ENCODE measurements around the gene CTNS.

Gene CTNS

GRCh38 chr17:3668279-3669084 lies 31.9 kb downstream of the CTNS start, which contains the start of the genes EMC6 and TAX1BP3:
TSS of gene EMC6 (plus strand) at chr17:3668812. CDS start at chr17:3669147, 335 bp downstream.
TSS of gene TAX1BP3 (minus strand) at chr17:3668578. CDS start at chr17:3668526, 52 bp downstream.
- no peak for TF ChIP-seq CTCF (IDR thresholded peaks at IDR 0.05; ENCODE audit: extremely low read depth, insufficient read depth, missing control alignments)
- in situ Hi-C loops (cut with MboI; ENCODE audit: low pct_unique_long_range_greater_than_20kb, low sequenced_read_pairs, unreplicated experiment), result loop anchor here (25.0 kb wide), 1 partner anchor 631 kb away; no protein-coding TSS in a partner anchor
- peak; percentile 100 for DNase-seq (ENCODE audit: low spot score)

- no peak for DNase-seq (ENCODE audit: low spot score)
- in situ Hi-C loops (cut with MboI; ENCODE audit: low pct_unique_long_range_greater_than_20kb, low sequenced_read_pairs, unreplicated experiment), result loop anchor here (25.0 kb wide), 1 partner anchor 632 kb away; no protein-coding TSS in a partner anchor
- TF ChIP-seq CTCF (IDR thresholded peaks at IDR 0.05; ENCODE audit: extremely low read depth, insufficient read depth, missing control alignments), result no peak
Measured at GRCh38 chr17:3669085-3669347, 32.5 kb downstream of the CTNS start.

- in situ Hi-C loops (cut with MboI; ENCODE audit: low pct_unique_long_range_greater_than_20kb, low sequenced_read_pairs, unreplicated experiment), result loop anchor here (25.0 kb wide), 1 partner anchor 632 kb away; no protein-coding TSS in a partner anchor
- TF ChIP-seq CTCF (IDR thresholded peaks at IDR 0.05; ENCODE audit: extremely low read depth, insufficient read depth, missing control alignments), result no peak
Measured at GRCh38 chr17:3669548-3669947, 33.0 kb downstream of the CTNS start.

GRCh38 chr17:3672571-3672970 lies 36.0 kb downstream of the CTNS start:
- in situ Hi-C loops (cut with MboI; ENCODE audit: low pct_unique_long_range_greater_than_20kb, low sequenced_read_pairs, unreplicated experiment), result loop anchor here (10.0 to 25.0 kb wide), 2 partner anchors 152 to 635 kb away; no protein-coding TSS in a partner anchor
- no peak for DNase-seq (ENCODE audit: low spot score)
- TF ChIP-seq CTCF (IDR thresholded peaks at IDR 0.05; ENCODE audit: extremely low read depth, insufficient read depth, missing control alignments), result no peak

More at GRCh38 chr17:3669548-3669947, 33.0 kb downstream of the CTNS start:
- DNase-seq (ENCODE audit: low spot score), result no peak

- no peak for TF ChIP-seq CTCF (IDR thresholded peaks at IDR 0.05; ENCODE audit: extremely low read depth, insufficient read depth, missing control alignments)
- no peak for DNase-seq (ENCODE audit: low spot score)
- in situ Hi-C loops (cut with MboI; ENCODE audit: low pct_unique_long_range_greater_than_20kb, low sequenced_read_pairs, unreplicated experiment), result loop anchor here (10.0 kb wide), 1 partner anchor 149 kb away; no protein-coding TSS in a partner anchor
Measured at GRCh38 chr17:3675886-3676285, 39.3 kb downstream of the CTNS start.

GRCh38 chr17:3678095-3678820 lies 41.7 kb downstream of the CTNS start:
- in situ Hi-C loops (cut with MboI; ENCODE audit: low pct_unique_long_range_greater_than_20kb, low sequenced_read_pairs, unreplicated experiment), result loop anchor here (10.0 kb wide), 1 partner anchor 147 kb away; no protein-coding TSS in a partner anchor
- TF ChIP-seq CTCF (IDR thresholded peaks at IDR 0.05; ENCODE audit: extremely low read depth, insufficient read depth, missing control alignments), result no peak
- no peak for DNase-seq (ENCODE audit: low spot score)
